Body of pancreas (tissue), 4 donors: ENCODE measurements around the gene RAPGEF1.

ENCODE experiments used
- CTCF ChIP-seq, 7 experiments: fragments of 450-650 bp in 4 of 7; fragments of 200-600 bp in 3 of 7; sonication (generic) in 3 of 7; IDR thresholded peaks; one replicate each; pipeline ENCODE4 v1.5.1; 2016 to 2019; ENCODE audit warnings: antibody characterized with exemption in 7 of 7
- POLR2A ChIP-seq, 3 donors: fragments of 450-650 bp; IDR thresholded peaks; one replicate each; pipeline ENCODE4 v1.6.1; 2016; ENCODE audit warnings: antibody characterized with exemption in 3 of 3, mild to moderate bottlenecking in 2 of 3

- TF ChIP-seq CTCF (IDR thresholded peaks at IDR 0.05) = no peak
- TF ChIP-seq POLR2A (IDR thresholded peaks at IDR 0.05) = no peak
These were observed 118.1 kb downstream of the RAPGEF1 start for GRCh38 chr9:131621551-131622358.
